ENCODE results near the gene KCNN3. TPM values are rescaled to one million over a fixed set of nuclear protein-coding genes. Genes with fewer than 3 reads are reported as not detected.

The KCNN3 gene
- total and polyA plus RNA-seq, 2 of the 8 experiments (the other 6 are each of a cell fraction or from before 2014, with no cell fraction given), result 2.8 to 3.7 TPM

DNA sequence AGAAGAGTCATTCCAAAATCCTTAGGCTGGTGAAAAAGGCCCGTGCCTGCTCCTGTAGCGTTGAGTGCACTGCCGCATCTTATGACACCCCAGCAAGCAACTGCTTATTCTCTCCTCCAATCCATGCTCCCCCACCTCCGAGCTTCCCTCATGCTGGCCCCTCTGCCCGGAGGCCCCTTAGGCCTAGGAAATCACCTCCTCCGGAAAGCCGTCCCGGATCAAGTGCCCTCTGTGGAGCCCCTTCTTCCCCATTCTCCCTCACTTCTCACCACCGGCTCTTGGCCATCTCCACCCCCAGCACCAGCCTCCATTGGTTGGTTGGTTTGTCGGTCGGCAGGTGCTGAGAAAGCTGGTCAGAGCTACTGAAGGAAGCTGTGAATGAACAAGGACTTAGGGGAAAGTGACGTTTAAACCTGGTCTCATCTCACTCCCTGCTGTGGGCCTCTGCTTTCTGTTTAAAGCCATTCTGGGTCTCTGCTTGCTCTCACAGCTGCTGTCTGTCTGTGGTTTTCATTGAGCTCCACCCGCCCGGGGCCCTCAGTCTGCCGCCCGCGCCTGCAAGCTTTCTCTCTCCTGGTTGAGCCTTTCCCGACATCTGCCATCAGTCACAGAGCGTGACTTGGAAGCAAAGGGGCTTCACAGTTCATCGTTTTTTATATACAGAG is 122.2 kb downstream of the KCNN3 start:
- Histone ChIP-seq H2BK12ac (ENCODE audit: low read depth, low read length) (no peak overlapping the region), H3K79me1 (ENCODE audit: low read depth, low read length) (no peaks in the 10 kb centered on the region), H3K9me3 (ENCODE audit: insufficient read depth in 2 of 2, low read depth in 1 of 2, low read length in 1 of 2) (no peaks in the 10 kb centered on the region), H3K4ac (replicated peaks; ENCODE audit: insufficient read length, low read depth, low read length) (no peak overlapping the region), H2BK5ac (ENCODE audit: low read depth, low read length) (no peak overlapping the region), H3K23me2 (ENCODE audit: low read depth, low read length) (no peaks in the 10 kb centered on the region), H2AK5ac (ENCODE audit: low read depth, low read length) (no peak overlapping the region), H3K4me1 (replicated peaks in 1 of 4; ENCODE audit: control insufficient read depth in 3 of 4, insufficient read depth in 4 of 4, low read length in 3 of 4) (peaks cover 0 to 27% (median 11%) of the 10 kb centered on the region in 4 experiments; a peak in 6 of 7 replicates), H2BK20ac (ENCODE audit: low read length) (no peak overlapping the region), H4K8ac (ENCODE audit: extremely low read depth, insufficient read depth, low read length) (no peak overlapping the region), H3K4me3 (ENCODE audit: extremely low read depth in 1 of 4, insufficient read depth in 2 of 4, low read depth in 3 of 4, low read length in 4 of 4) (no peak overlapping the region), H3K27me3 (replicated peaks in 1 of 4; ENCODE audit: control insufficient read depth in 3 of 4, extremely low read depth in 1 of 4, insufficient read depth in 3 of 4, low read length in 3 of 4) (no peaks in the 10 kb centered on the region), H3K4me2 (ENCODE audit: insufficient read depth in 1 of 2, low read depth in 2 of 2, low read length in 2 of 2) (no peak overlapping the region), H3K23ac (ENCODE audit: insufficient read length) (no peak overlapping the region), H3K36me3 (ENCODE audit: control insufficient read depth in 2 of 4, insufficient read depth in 4 of 4, low read length in 3 of 4) (no peaks in the 10 kb centered on the region; a peak in 2 of 8 replicates), H3K9ac (replicated peaks in 1 of 4; ENCODE audit: extremely low read depth in 1 of 4, low read depth in 3 of 4, low read length in 3 of 4) (no peak overlapping the region), H4K5ac (ENCODE audit: insufficient read length, low read depth, low read length) (no peak overlapping the region), H3K18ac (ENCODE audit: extremely low read depth, low read length) (no peak overlapping the region), H4K20me1 (replicated peaks in 1 of 2; ENCODE audit: control insufficient read depth in 1 of 2, insufficient read depth in 2 of 2, low read length in 2 of 2) (no peaks in the 10 kb centered on the region), H3K27ac (ENCODE audit: low read depth, low read length) (no peak overlapping the region), H2BK15ac (ENCODE audit: low read length) (no peak overlapping the region), H3K56ac (replicated peaks; ENCODE audit: insufficient read length, low read depth, low read length) (no peak overlapping the region), H4K91ac (replicated peaks; ENCODE audit: insufficient read length, low read length) (no peak overlapping the region), H3K79me2 (ENCODE audit: control insufficient read depth in 1 of 2, insufficient read depth in 2 of 2, low read length in 2 of 2) (no peaks in the 10 kb centered on the region), H2BK120ac (replicated peaks; ENCODE audit: low read depth, low read length) (no peak overlapping the region), H2AFZ (ENCODE audit: low read length) (no peak overlapping the region), H3K14ac (ENCODE audit: insufficient read length) (no peak overlapping the region)
- no peak for DNase-seq (ENCODE audit: low read depth in 1 of 2, low spot score in 2 of 2)
- ChIA-PET POLR2A (ENCODE audit: partially characterized antibody) (interaction anchor here (0.8 kb wide), 1 partner anchor 20 kb away, joined by 3 read pairs; no protein-coding TSS in a partner anchor), CTCF (ENCODE audit: partially characterized antibody) (interaction anchor here (0.7 to 5.6 kb wide), 14 partner anchors 11 to 267 kb away, joined by 3 to 30 read pairs (median 4); no protein-coding TSS in a partner anchor)
- 86% methylated on average over 20 of the region's 20 CpGs; no CpG with 5 or more reads in 1 of the 2 experiments for WGBS, 2 experiments (ENCODE audit: extremely low coverage in 1 of 2, insufficient coverage in 1 of 2, insufficient read length in 1 of 2, insufficient replicate concordance in 2 of 2, low coverage in 1 of 2, low lambda C conversion rate in 2 of 2, missing lambda C conversion rate in 1 of 2)
- FAIRE-seq, result no peak
- TF ChIP-seq SAP30 (IDR thresholded peaks at IDR 0.05; ENCODE audit: insufficient read depth, insufficient replicate concordance, low read length) (no peak), CBX5 (IDR thresholded peaks at IDR 0.05; ENCODE audit: low read depth, low read length) (no peak), TEAD4 (IDR thresholded peaks at IDR 0.05; ENCODE audit: low read depth, low read length) (no peak), RXRA (IDR thresholded peaks at IDR 0.05; ENCODE audit: insufficient read depth, low read depth, low read length) (no peak), KDM4A (IDR thresholded peaks at IDR 0.05; ENCODE audit: low read depth, low read length, severe bottlenecking) (no peak), BCL11A (IDR thresholded peaks at IDR 0.05; ENCODE audit: low read depth in 2 of 2, low read length in 2 of 2) (no peak)
- TF ChIP-seq, protein P1, sequence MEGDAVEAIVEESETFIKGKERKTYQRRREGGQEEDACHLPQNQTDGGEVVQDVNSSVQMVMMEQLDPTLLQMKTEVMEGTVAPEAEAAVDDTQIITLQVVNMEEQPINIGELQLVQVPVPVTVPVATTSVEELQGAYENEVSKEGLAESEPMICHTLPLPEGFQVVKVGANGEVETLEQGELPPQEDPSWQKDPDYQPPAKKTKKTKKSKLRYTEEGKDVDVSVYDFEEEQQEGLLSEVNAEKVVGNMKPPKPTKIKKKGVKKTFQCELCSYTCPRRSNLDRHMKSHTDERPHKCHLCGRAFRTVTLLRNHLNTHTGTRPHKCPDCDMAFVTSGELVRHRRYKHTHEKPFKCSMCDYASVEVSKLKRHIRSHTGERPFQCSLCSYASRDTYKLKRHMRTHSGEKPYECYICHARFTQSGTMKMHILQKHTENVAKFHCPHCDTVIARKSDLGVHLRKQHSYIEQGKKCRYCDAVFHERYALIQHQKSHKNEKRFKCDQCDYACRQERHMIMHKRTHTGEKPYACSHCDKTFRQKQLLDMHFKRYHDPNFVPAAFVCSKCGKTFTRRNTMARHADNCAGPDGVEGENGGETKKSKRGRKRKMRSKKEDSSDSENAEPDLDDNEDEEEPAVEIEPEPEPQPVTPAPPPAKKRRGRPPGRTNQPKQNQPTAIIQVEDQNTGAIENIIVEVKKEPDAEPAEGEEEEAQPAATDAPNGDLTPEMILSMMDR (IDR thresholded peaks at IDR 0.05; ENCODE audit: control extremely low read depth in 1 of 3, insufficient read depth in 1 of 3, low read depth in 1 of 3, low read length in 3 of 3), result no peak
- TF ChIP-seq, protein P2, sequence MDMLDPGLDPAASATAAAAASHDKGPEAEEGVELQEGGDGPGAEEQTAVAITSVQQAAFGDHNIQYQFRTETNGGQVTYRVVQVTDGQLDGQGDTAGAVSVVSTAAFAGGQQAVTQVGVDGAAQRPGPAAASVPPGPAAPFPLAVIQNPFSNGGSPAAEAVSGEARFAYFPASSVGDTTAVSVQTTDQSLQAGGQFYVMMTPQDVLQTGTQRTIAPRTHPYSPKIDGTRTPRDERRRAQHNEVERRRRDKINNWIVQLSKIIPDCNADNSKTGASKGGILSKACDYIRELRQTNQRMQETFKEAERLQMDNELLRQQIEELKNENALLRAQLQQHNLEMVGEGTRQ (IDR thresholded peaks at IDR 0.05; ENCODE audit: low read length), result no peak
